GM12874 (cell line): ENCODE results near the gene PROSER2.

Experiments used
- CTCF ChIP-seq: IDR thresholded peaks from 2 replicates; pipeline ENCODE4 v1.5.1; 2011; ENCODE audit warnings: low read depth, mild to moderate bottlenecking, control low read depth, low read length, moderate library complexity; ENCODE audit not compliant: insufficient read depth

Gene PROSER2

GRCh38 chr10:11887381-11888227, 64.4 kb downstream of the PROSER2 start:
- no peak for TF ChIP-seq CTCF

GRCh38 chr10:11891776-11892486, 68.8 kb downstream of the PROSER2 start:
- no peak for TF ChIP-seq CTCF

- TF ChIP-seq CTCF: no peak
Measured at GRCh38 chr10:11893749-11894278, 70.7 kb downstream of the PROSER2 start.

- no peak for TF ChIP-seq CTCF
Measured at GRCh38 chr10:11894381-11895107, 71.4 kb downstream of the PROSER2 start.

GRCh38 chr10:11895108-11895466, 71.9 kb downstream of the PROSER2 start:
- no peak for TF ChIP-seq CTCF

GRCh38 chr10:11895598-11895997, 72.4 kb downstream of the PROSER2 start:
- TF ChIP-seq CTCF: no peak
